Measurements from ENCODE around the gene TMIE.

Gene TMIE

GRCh38 chr3:46725621-46726314 lies 24.6 kb downstream of the TMIE start:
- H3K4me3 ChIP-seq (ENCODE audit: low read depth, low read length), result no peak overlapping the region
- no peak for TF ChIP-seq CTCF (IDR thresholded peaks at IDR 0.05; ENCODE audit: borderline replicate concordance, insufficient read depth, low read depth, low read length)

- no peak overlapping the region for H3K4me3 ChIP-seq (ENCODE audit: low read depth, low read length)
- no peak for TF ChIP-seq CTCF (IDR thresholded peaks at IDR 0.05; ENCODE audit: borderline replicate concordance, insufficient read depth, low read depth, low read length)
These were observed 27.8 kb downstream of the TMIE start for GRCh38 chr3:46729038-46729437.

DNA sequence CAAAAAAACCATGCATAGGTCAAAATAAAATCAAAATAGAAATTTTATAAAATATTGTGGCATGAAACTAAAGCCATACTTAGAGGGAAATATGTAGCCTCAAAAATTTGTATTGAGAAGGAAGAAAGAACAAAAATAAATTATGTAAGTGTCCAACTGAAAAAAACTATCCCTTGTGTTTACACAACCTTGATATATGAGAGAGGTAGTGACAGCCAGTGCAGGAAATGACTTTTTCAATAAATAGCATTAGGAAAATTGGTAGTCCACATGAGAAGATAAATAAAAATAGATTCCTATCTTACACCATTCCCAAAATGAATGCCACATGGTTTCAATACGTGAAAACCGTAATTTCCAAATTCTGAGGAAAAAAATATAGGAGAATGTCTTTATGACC lies 29.6 kb downstream of the TMIE start:
- TF ChIP-seq CTCF (IDR thresholded peaks at IDR 0.05; ENCODE audit: borderline replicate concordance, insufficient read depth, low read depth, low read length), result no peak
- no peak overlapping the region for H3K4me3 ChIP-seq (ENCODE audit: low read depth, low read length)

GRCh38 chr3:46731795-46732194 lies 30.6 kb downstream of the TMIE start:
- TF ChIP-seq CTCF (IDR thresholded peaks at IDR 0.05; ENCODE audit: borderline replicate concordance, insufficient read depth, low read depth, low read length), result no peak
- no peak overlapping the region for H3K4me3 ChIP-seq (ENCODE audit: low read depth, low read length)

DNA sequence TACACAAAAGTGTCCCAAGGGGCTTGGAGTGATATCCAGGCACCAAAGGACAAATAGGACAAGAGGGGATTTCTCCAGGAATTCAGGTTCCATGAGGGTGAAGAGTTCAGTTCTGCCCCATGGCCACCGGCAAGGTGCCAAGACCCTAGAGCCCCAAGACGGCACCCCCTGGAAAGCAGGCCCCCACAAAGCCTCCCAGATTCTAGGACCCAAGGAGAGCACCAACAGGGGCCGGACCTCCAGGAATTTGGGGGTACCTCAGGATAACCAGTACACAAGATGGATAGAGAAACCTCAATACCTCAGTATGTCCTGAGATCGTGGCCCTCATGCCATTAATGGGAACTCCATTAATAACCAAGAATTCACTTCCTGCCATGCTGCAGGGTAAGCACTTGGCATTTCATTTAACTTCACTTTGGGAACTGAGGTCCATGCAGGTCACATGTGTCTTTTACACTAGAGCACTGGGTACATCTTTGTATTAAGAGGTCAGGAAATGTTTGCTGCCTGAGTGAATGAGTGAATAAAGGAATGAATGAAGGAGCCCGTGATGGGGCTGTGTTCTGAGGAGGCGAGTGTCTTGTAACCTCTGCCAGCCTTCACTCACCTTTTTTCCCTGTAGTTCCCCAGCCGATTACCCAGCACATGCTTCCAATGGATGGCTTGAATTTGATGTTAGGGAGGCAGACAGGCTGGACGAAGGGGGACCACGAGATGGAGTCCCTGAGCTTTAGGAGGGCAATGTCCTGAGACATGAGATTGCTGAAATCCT lies 32.0 kb downstream of the TMIE start:
- TF ChIP-seq CTCF (IDR thresholded peaks at IDR 0.05; ENCODE audit: borderline replicate concordance, insufficient read depth, low read depth, low read length), result no peak
- no peak overlapping the region for H3K4me3 ChIP-seq (ENCODE audit: low read depth, low read length)

GRCh38 chr3:46734773-46735172 lies 33.6 kb downstream of the TMIE start:
- H3K4me3 ChIP-seq (ENCODE audit: low read depth, low read length), result no peak overlapping the region
- TF ChIP-seq CTCF (IDR thresholded peaks at IDR 0.05; ENCODE audit: borderline replicate concordance, insufficient read depth, low read depth, low read length), result no peak
